ENCODE results near the gene CLCN4. TPM values are rescaled to one million over a fixed set of nuclear protein-coding genes. Genes with fewer than 3 reads are reported as not detected.

CLCN4 gene
- total and polyA plus RNA-seq, 8 donors, result 0.35 to 22.3 (median 2.7) TPM; not detected in 1

DNA sequence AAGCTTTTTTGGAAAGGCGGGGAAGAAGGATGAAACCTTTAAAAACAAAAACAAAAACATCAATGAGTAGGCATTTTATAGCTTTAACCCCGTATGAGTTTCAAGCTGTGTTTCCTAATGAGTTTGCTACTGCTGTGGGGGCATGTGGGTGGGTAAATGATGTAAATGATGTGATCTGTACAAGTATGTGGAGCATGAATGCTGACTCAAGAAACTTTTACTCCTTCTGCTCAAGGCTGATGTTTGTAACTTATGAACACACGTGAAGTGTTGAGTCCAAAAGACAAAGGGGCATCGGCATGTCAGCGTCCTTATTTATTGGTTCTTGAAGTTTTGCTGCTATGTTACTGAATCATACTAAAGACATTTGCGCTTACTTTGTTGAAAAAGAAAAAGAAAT is 76.9 kb downstream of the CLCN4 start:
- H3K27ac ChIP-seq, result no peak overlapping the region
- no peak for DNase-seq
- TF ChIP-seq POLR2A (IDR thresholded peaks at IDR 0.05), result no peak
- TF ChIP-seq EP300 (IDR thresholded peaks at IDR 0.05), result no peak
- no peak for TF ChIP-seq POLR2AphosphoS5 (IDR thresholded peaks at IDR 0.05)
- no peak for TF ChIP-seq CTCF (IDR thresholded peaks at IDR 0.05)
- H3K4me3 ChIP-seq, result no peak overlapping the region
- no peaks in the 10 kb centered on the region for H3K36me3 ChIP-seq
- no peaks in the 10 kb centered on the region for H3K4me1 ChIP-seq
- 75 to 96% (median 89%) methylated on average over 6 of the region's 6 CpGs for WGBS, 5 donors
- H3K27me3 ChIP-seq, result peaks cover 0 to 8% (median 0%) of the 10 kb centered on the region in 3 donors
- no peaks in the 10 kb centered on the region for H3K9me3 ChIP-seq
- intact Hi-C loops (cut with DNase I; ENCODE audit: low total_unique reads), result no loop called here

DNA sequence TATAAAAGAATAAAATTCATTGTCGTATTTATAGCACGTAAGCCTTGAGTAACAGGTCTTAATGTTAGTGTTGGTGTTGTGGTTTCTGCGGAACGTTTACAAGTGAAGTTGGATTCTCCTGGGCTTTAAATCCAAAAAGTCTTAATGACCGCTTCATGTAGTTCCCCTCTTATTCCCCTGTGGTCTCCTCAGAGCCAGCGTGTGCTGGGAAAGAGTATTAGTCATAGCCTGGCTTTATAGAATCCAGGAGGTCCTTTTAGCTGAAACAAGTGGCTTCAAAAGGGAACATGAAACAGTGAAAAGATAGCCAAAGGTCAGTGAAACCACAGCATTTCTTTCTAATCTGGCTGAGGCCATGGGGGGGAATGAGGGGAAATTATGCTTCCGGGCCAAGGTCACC is 79.1 kb downstream of the CLCN4 start:
- Histone ChIP-seq H3K4me3 (no peak overlapping the region), H3K27ac (no peak overlapping the region), H3K36me3 (no peaks in the 10 kb centered on the region), H3K27me3 (peaks cover 0 to 8% (median 0%) of the 10 kb centered on the region in 3 donors), H3K4me1 (no peaks in the 10 kb centered on the region), H3K9me3 (no peaks in the 10 kb centered on the region)
- 76 to 89% (median 84%) methylated on average over 7 of the region's 7 CpGs for WGBS, 5 donors
- intact Hi-C loops (cut with DNase I; ENCODE audit: low total_unique reads), result no loop called here
- no peak for DNase-seq
- TF ChIP-seq POLR2A (IDR thresholded peaks at IDR 0.05), result no peak
- no peak for TF ChIP-seq POLR2AphosphoS5 (IDR thresholded peaks at IDR 0.05)
- no peak for TF ChIP-seq EP300 (IDR thresholded peaks at IDR 0.05)
- no peak for TF ChIP-seq CTCF (IDR thresholded peaks at IDR 0.05)

DNA sequence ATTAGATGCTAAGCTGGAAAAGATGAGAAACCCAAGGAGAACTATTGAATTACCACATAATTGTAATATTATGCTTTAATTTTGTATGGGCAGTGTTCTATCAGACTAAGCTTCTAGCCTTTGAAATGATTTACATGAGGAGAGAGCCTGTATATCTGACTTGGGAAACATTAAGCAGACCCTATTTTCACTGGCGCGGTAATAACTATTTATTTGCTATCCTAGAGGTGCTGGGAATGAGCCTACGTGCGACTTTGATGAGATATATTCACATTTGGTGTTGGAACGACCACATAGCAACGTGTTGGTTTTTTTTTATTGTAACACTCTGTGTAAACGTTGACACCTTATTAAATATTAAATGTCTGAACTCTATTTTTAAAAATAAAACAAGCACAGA is 80.5 kb downstream of the CLCN4 start:
- no peak for TF ChIP-seq POLR2AphosphoS5 (IDR thresholded peaks at IDR 0.05)
- no peak for TF ChIP-seq EP300 (IDR thresholded peaks at IDR 0.05)
- TF ChIP-seq CTCF (IDR thresholded peaks at IDR 0.05), result no peak
- TF ChIP-seq POLR2A (IDR thresholded peaks at IDR 0.05), result no peak
- Histone ChIP-seq H3K4me3 (no peak overlapping the region), H3K9me3 (no peaks in the 10 kb centered on the region), H3K27me3 (peaks cover 0 to 8% (median 0%) of the 10 kb centered on the region in 3 donors), H3K36me3 (no peaks in the 10 kb centered on the region), H3K27ac (no peak overlapping the region), H3K4me1 (no peaks in the 10 kb centered on the region)
- DNase-seq, result no peak
- intact Hi-C loops (cut with DNase I; ENCODE audit: low total_unique reads), result no loop called here
- 63 to 84% (median 75%) methylated on average over 7 of the region's 7 CpGs for WGBS, 5 donors

GRCh38 chrX:10239611-10240064 is 82.9 kb downstream of the CLCN4 start:
- DNase-seq, result no peak
- TF ChIP-seq POLR2AphosphoS5 (IDR thresholded peaks at IDR 0.05) (no peak), POLR2A (IDR thresholded peaks at IDR 0.05) (no peak), CTCF (IDR thresholded peaks at IDR 0.05) (no peak)
- Histone ChIP-seq H3K4me1 (no peaks in the 10 kb centered on the region), H3K27ac (no peak overlapping the region), H3K36me3 (no peaks in the 10 kb centered on the region), H3K9me3 (no peaks in the 10 kb centered on the region), H3K4me3 (no peak overlapping the region), H3K27me3 (peaks cover 0 to 5% (median 0%) of the 10 kb centered on the region in 3 donors)
- intact Hi-C loops (cut with DNase I; ENCODE audit: low total_unique reads), result no loop called here
- 75 to 88% (median 86%) methylated on average over 10 to 11 of the region's 11 CpGs; no CpG with 5 or more reads in 1 of the 5 donors for WGBS, 5 donors

Measured in stomach (tissue), 9 donors.